Uterus (tissue), 2 donors: ENCODE data around the gene ZKSCAN2.

Experiments
- CTCF ChIP-seq, 4 experiments: fragments of 200-600 bp in 2 of 4; fragments of 450-650 bp in 2 of 4; sonication (generic) in 2 of 4; IDR thresholded peaks; one replicate each; pipeline ENCODE4 v1.5.1; 2016 to 2019; ENCODE audit warnings: antibody characterized with exemption in 4 of 4, mild to moderate bottlenecking in 2 of 4, moderate library complexity in 1 of 4
- POLR2A ChIP-seq, 2 donors: fragments of 450-650 bp; IDR thresholded peaks; one replicate each; pipeline ENCODE4 v1.6.1; 2016; ENCODE audit warnings: antibody characterized with exemption in 2 of 2, mild to moderate bottlenecking in 1 of 2, moderate library complexity in 1 of 2

GRCh38 chr16:25228372-25228771 is 29.3 kb downstream of the ZKSCAN2 start:
- no peak for TF ChIP-seq CTCF (IDR thresholded peaks at IDR 0.05)
- no peak for TF ChIP-seq POLR2A (IDR thresholded peaks at IDR 0.05)
